Mammary epithelial cell (primary cell): Measurements from ENCODE around the gene ZNF614.
"Not testable (repeated sequence)": the region's sequence is repeated elsewhere in the genome, so short reads cannot be mapped to it uniquely, and the experiment has no call there.

Experiments
- EZH2 ChIP-seq: IDR thresholded peaks from 2 replicates; pipeline ENCODE4 v1.6.1; 2012; ENCODE audit warnings: low read length, inconsistent platforms, borderline replicate concordance
- TF ChIP-seq, protein P1 (sequence below), 2 donors: IDR thresholded peaks in 1 of 2; conservative IDR thresholded peaks in 1 of 2; 2 replicates each; pipeline ENCODE4 v1.5.1; 2011 to 2012; ENCODE audit warnings: inconsistent platforms in 2 of 2, low read length in 2 of 2, mild to moderate bottlenecking in 2 of 2, control low read depth in 1 of 2, low read depth in 1 of 2; ENCODE audit not compliant: insufficient read depth in 1 of 2; ENCODE audit errors: extremely low read depth in 1 of 2

DNA sequence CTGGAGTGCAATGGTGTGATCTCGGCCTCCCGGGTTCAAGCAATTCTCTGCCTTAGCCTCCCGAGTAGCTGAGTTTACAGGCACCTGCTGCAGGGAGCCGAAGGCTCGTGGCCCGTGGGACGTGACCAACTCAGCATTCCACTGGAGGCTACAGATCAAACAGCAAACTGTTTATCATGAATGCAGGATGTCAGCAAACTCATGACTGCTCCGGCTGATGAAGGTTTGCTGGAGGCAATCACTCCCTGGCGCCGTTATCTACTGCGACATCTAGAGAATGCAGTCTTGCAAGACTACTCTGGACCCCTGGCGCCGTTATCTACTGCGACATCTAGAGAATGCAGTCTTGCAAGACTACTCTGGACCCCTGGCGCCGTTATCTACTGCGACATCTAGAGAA is 52.4 kb downstream of the ZNF614 start:
- TF ChIP-seq, protein P1, sequence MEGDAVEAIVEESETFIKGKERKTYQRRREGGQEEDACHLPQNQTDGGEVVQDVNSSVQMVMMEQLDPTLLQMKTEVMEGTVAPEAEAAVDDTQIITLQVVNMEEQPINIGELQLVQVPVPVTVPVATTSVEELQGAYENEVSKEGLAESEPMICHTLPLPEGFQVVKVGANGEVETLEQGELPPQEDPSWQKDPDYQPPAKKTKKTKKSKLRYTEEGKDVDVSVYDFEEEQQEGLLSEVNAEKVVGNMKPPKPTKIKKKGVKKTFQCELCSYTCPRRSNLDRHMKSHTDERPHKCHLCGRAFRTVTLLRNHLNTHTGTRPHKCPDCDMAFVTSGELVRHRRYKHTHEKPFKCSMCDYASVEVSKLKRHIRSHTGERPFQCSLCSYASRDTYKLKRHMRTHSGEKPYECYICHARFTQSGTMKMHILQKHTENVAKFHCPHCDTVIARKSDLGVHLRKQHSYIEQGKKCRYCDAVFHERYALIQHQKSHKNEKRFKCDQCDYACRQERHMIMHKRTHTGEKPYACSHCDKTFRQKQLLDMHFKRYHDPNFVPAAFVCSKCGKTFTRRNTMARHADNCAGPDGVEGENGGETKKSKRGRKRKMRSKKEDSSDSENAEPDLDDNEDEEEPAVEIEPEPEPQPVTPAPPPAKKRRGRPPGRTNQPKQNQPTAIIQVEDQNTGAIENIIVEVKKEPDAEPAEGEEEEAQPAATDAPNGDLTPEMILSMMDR (conservative IDR thresholded peaks at IDR 0.05 in 1 of 2, IDR thresholded peaks at IDR 0.05 in 1 of 2; ENCODE audit: extremely low read depth in 1 of 2, insufficient read depth in 1 of 2, low read depth in 1 of 2, low read length in 2 of 2): not testable (repeated sequence)
- not testable (repeated sequence) for TF ChIP-seq EZH2
